ENCODE data around the gene PCSK9.
"Not testable (repeated sequence)": the region's sequence is repeated elsewhere in the genome, so short reads cannot be mapped to it uniquely, and the experiment has no call there.

PCSK9 gene

GRCh38 chr1:55079651-55080050 lies 40.3 kb downstream of the PCSK9 start:
- DNase-seq (ENCODE audit: low spot score): no peak

GRCh38 chr1:55081188-55081904 lies 42.0 kb downstream of the PCSK9 start:
- DNase-seq (ENCODE audit: low spot score): no peak

- no peak for DNase-seq (ENCODE audit: low spot score)
Measured at GRCh38 chr1:55081905-55082296, 42.6 kb downstream of the PCSK9 start.

- DNase-seq (ENCODE audit: low spot score): no peak
Measured at GRCh38 chr1:55084257-55084656, 44.9 kb downstream of the PCSK9 start.

GRCh38 chr1:55087439-55087838 lies 48.1 kb downstream of the PCSK9 start:
- DNase-seq (ENCODE audit: low spot score): no peak

GRCh38 chr1:55088413-55088812 lies 49.1 kb downstream of the PCSK9 start:
- no peak for DNase-seq (ENCODE audit: low spot score)

GRCh38 chr1:55089683-55090082 lies 50.3 kb downstream of the PCSK9 start:
- DNase-seq (ENCODE audit: low spot score): no peak

GRCh38 chr1:55092475-55092874 lies 53.1 kb downstream of the PCSK9 start:
- no peak for DNase-seq (ENCODE audit: low spot score)

- DNase-seq (ENCODE audit: low spot score): no peak
Measured at GRCh38 chr1:55095095-55095494, 55.7 kb downstream of the PCSK9 start.

- no peak for DNase-seq (ENCODE audit: low spot score)
Measured at GRCh38 chr1:55103891-55104290, 64.5 kb downstream of the PCSK9 start.

- DNase-seq (ENCODE audit: low spot score): no peak
Measured at GRCh38 chr1:55107101-55107500, 67.8 kb downstream of the PCSK9 start.

- DNase-seq (ENCODE audit: low spot score): not testable (repeated sequence)
Measured at GRCh38 chr1:55109005-55109404, 69.7 kb downstream of the PCSK9 start.

All from CD4-positive, alpha-beta T cell treated with Interleukin-6 at 100 ng/mL for 8 hours (primary cell).